HCT116 (cell line): Measurements from ENCODE around the gene TNFRSF9. TPM values are rescaled to one million over a fixed set of nuclear protein-coding genes. Genes with fewer than 3 reads are reported as not detected.

ENCODE experiments used
- ATAC-seq: fragments of 200-7000 bp; cut with Tn5 transposase; 2 replicates; pipeline ENCODE4 v1.9.1; 2020; ENCODE audit warnings: mild to moderate bottlenecking, moderate library complexity
- BruUV-seq: library from RNA; stranded (reverse); fragments of 400-500 nt; replicated peaks from 2 replicates; lab custom pipeline; 2021; lab: Mats Ljungman, UMichigan
- CTCF ChIA-PET: fragments of 300-600 bp; sonication (Branson Sonifier 250); formaldehyde crosslinking; loops from one replicate; lab custom pipeline; 2021; ENCODE audit warnings: antibody characterized with exemption; lab: Charles Lee
- POLR2A ChIA-PET: fragments of 300-600, 350-600 bp; sonication (Branson Sonifier 250); formaldehyde crosslinking; loops from one replicate; lab custom pipeline; 2021; ENCODE audit warnings: antibody characterized with exemption; lab: Charles Lee
- RAD21 ChIA-PET, 2 experiments: fragments of 300-600 bp; sonication (Branson Sonifier 250); formaldehyde crosslinking; loops; one replicate each; lab custom pipeline; 2023; ENCODE audit warnings: low total read pairs in 2 of 2; ENCODE audit not compliant: uncharacterized antibody in 2 of 2, unreplicated experiment in 2 of 2, low non-redundant PET in 1 of 2; lab: Charles Lee
- DNase-seq: peaks from one replicate; pipeline ENCODE4 v3.0.0-alpha.2; 2010; ENCODE audit warnings: low read depth, low spot score
- H2AFZ ChIP-seq: fragments of 200-600 bp; shearing (Covaris generic), sonication (generic); 2 replicates; pipeline ENCODE4 v1.6.1; 2017; ENCODE audit warnings: low read depth, mixed run types, mixed read lengths, antibody characterized with exemption, low read length; ENCODE audit not compliant: poor library complexity, severe bottlenecking
- H3K27ac ChIP-seq: 2 replicates; pipeline ENCODE4 v1.5.1; 2012; ENCODE audit warnings: low read depth, low read length
- H3K27me3 ChIP-seq: fragments of 200-600 bp; sonication (generic); 2 replicates; pipeline ENCODE4 v1.6.1; 2016; ENCODE audit warnings: mixed run types, low read length, mixed read lengths; ENCODE audit not compliant: insufficient read depth
- H3K36me3 ChIP-seq, 2 experiments: fragments of 200-500 bp in 1 of 2; fragments of 200-600 bp in 1 of 2; sonication (Bioruptor generic) in 1 of 2; sonication (generic) in 1 of 2; 2 replicates each; pipeline versions ENCODE4 v1.5.1 to v1.6.1; 2014 to 2016; ENCODE audit warnings: low read length in 2 of 2, inconsistent platforms in 1 of 2, mixed read lengths in 1 of 2, mixed run types in 1 of 2; ENCODE audit not compliant: insufficient read depth in 2 of 2, control insufficient read depth in 1 of 2
- H3K4me1 ChIP-seq, 2 experiments: fragments of 200-600 bp in 1 of 2; sonication (generic) in 1 of 2; 2 replicates each; pipeline versions ENCODE4 v1.5.1 to v1.6.1; 2012 to 2017; ENCODE audit warnings: low read length in 2 of 2, inconsistent platforms in 1 of 2, mild to moderate bottlenecking in 1 of 2, mixed read lengths in 1 of 2, mixed run types in 1 of 2, moderate library complexity in 1 of 2; ENCODE audit not compliant: insufficient read depth in 2 of 2, control insufficient read depth in 1 of 2
- H3K4me2 ChIP-seq: fragments of 200-600 bp; sonication (generic); 2 replicates; pipeline ENCODE4 v1.6.1; 2017; ENCODE audit warnings: mixed run types, low read length, mixed read lengths
- H3K4me3 ChIP-seq, 2 experiments: fragments of 200-600 bp in 1 of 2; sonication (generic) in 1 of 2; replicated peaks in 1 of 2; 2 replicates each; pipeline ENCODE4 v1.5.1; 2011 to 2016; ENCODE audit warnings: low read length in 2 of 2, control low read depth in 1 of 2, low read depth in 1 of 2, mild to moderate bottlenecking in 1 of 2, mixed read lengths in 1 of 2, mixed run types in 1 of 2
- H3K79me2 ChIP-seq: fragments of 200-600 bp; sonication (generic); 2 replicates; pipeline ENCODE4 v1.6.1; 2017; ENCODE audit warnings: mild to moderate bottlenecking, mixed run types, low read length, moderate library complexity, mixed read lengths; ENCODE audit not compliant: insufficient read depth
- H3K9ac ChIP-seq: fragments of 200-600 bp; sonication (generic); 2 replicates; pipeline ENCODE4 v1.6.1; 2016; ENCODE audit warnings: low read length, mixed read lengths
- H3K9me2 ChIP-seq: fragments of 200-600 bp; sonication (generic), shearing (Covaris generic); 2 replicates; pipeline ENCODE4 v1.6.1; 2017; ENCODE audit warnings: mixed run types, mild to moderate bottlenecking, moderate library complexity; ENCODE audit not compliant: insufficient read depth
- H3K9me3 ChIP-seq, 2 experiments: fragments of 200-500 bp in 1 of 2; fragments of 200-600 bp in 1 of 2; sonication (Bioruptor generic) in 1 of 2; sonication (generic) in 1 of 2; 2 replicates each; pipeline ENCODE4 v1.6.1; 2014 to 2017; ENCODE audit warnings: low read length in 2 of 2, mixed read lengths in 2 of 2, inconsistent platforms in 1 of 2, low read depth in 1 of 2, mild to moderate bottlenecking in 1 of 2, mixed run types in 1 of 2, moderate library complexity in 1 of 2; ENCODE audit not compliant: control insufficient read depth in 1 of 2, insufficient read depth in 1 of 2
- H4K20me1 ChIP-seq: fragments of 200-600 bp; sonication (generic), shearing (Covaris generic); 2 replicates; pipeline ENCODE4 v1.6.1; 2017; ENCODE audit warnings: mixed run types, mild to moderate bottlenecking, moderate library complexity; ENCODE audit not compliant: insufficient read depth
- CEBPB ChIP-seq: IDR thresholded peaks from 2 replicates; pipeline ENCODE4 v1.6.1; 2012; ENCODE audit warnings: low read depth
- EGR1 ChIP-seq: IDR thresholded peaks from 2 replicates; pipeline ENCODE4 v1.6.1; 2012; ENCODE audit warnings: low read depth
- ELF1 ChIP-seq: IDR thresholded peaks from 2 replicates; pipeline ENCODE4 v1.6.1; 2012; ENCODE audit warnings: low read depth, borderline replicate concordance
- EZH2 ChIP-seq: fragments of 200-600 bp; sonication (generic); IDR thresholded peaks from 2 replicates; pipeline ENCODE4 v1.6.1; 2017; ENCODE audit warnings: antibody characterized with exemption, mixed run types
- EZH2phosphoT487 ChIP-seq: fragments of 200-600 bp; IDR thresholded peaks from 2 replicates; pipeline ENCODE4 v1.6.1; 2018; ENCODE audit warnings: antibody characterized with exemption, borderline replicate concordance
- FOSL1 ChIP-seq: IDR thresholded peaks from 2 replicates; pipeline ENCODE4 v1.6.1; 2012; ENCODE audit warnings: low read depth
- JUND ChIP-seq: IDR thresholded peaks from 2 replicates; pipeline ENCODE4 v1.6.1; 2012
- POLR2AphosphoS5 ChIP-seq: IDR thresholded peaks from 2 replicates; pipeline ENCODE4 v1.6.1; 2011; ENCODE audit warnings: mild to moderate bottlenecking, low read depth, low read length, moderate library complexity
- RAD21 ChIP-seq: IDR thresholded peaks from 2 replicates; pipeline ENCODE4 v1.6.1; 2012; ENCODE audit warnings: low read depth, mild to moderate bottlenecking
- SIN3A ChIP-seq: IDR thresholded peaks from 2 replicates; pipeline ENCODE4 v1.6.1; 2012; ENCODE audit warnings: low read depth
- SRF ChIP-seq: IDR thresholded peaks from 2 replicates; pipeline ENCODE4 v1.6.1; 2012; ENCODE audit warnings: low read depth
- TCF7L2 ChIP-seq: IDR thresholded peaks from 2 replicates; pipeline ENCODE4 v1.7.0; 2011; ENCODE audit warnings: borderline replicate concordance, inconsistent platforms; ENCODE audit not compliant: insufficient read depth, insufficient read length; ENCODE audit errors: extremely low read depth
- YY1 ChIP-seq: IDR thresholded peaks from 2 replicates; pipeline ENCODE4 v1.6.1; 2011; ENCODE audit warnings: low read length, low read depth, moderate library complexity, mild to moderate bottlenecking; ENCODE audit not compliant: insufficient replicate concordance; ENCODE audit errors: extremely low read depth
- ZFX ChIP-seq: fragments of 450-650 bp; IDR thresholded peaks from 2 replicates; pipeline ENCODE4 v1.6.1; 2017
- ZNF274 ChIP-seq: fragments of 200-500 bp; sonication (Bioruptor generic); IDR thresholded peaks from 2 replicates; pipeline ENCODE4 v1.6.1; 2014; ENCODE audit warnings: mild to moderate bottlenecking, low read depth, low read length, inconsistent platforms
- intact Hi-C: fragments of 100-400 bp; cut with micrococcal nuclease; formaldehyde crosslinking; loops from 2 replicates; pipeline ENCODE4 v1.10.0; 2022
- total RNA-seq: library from RNA; stranded (reverse); gene quantifications from one replicate; pipeline ENCODE4 v1.2.1, GENCODE V29; 2021; ENCODE audit not compliant: unreplicated experiment
- TF ChIP-seq, protein P1 (sequence below): IDR thresholded peaks from 2 replicates; pipeline ENCODE4 v1.6.1; 2012; ENCODE audit warnings: low read depth
- TF ChIP-seq, protein P2 (sequence below): IDR thresholded peaks from 2 replicates; pipeline ENCODE4 v1.6.1; 2011; ENCODE audit warnings: mild to moderate bottlenecking, low read length, moderate library complexity; ENCODE audit not compliant: insufficient replicate concordance; ENCODE audit errors: extremely low read depth
- TF ChIP-seq, protein P3 (sequence below), 3 experiments: fragments of 200-600 bp in 1 of 3; sonication (generic) in 1 of 3; IDR thresholded peaks in 2 of 3; conservative IDR thresholded peaks in 1 of 3; 2 replicates each; pipeline ENCODE4 v1.5.1; 2012 to 2017; ENCODE audit warnings: low read depth in 2 of 3, low read length in 2 of 3, antibody characterized with exemption in 1 of 3, borderline replicate concordance in 1 of 3, control low read depth in 1 of 3, mild to moderate bottlenecking in 1 of 3, mixed read lengths in 1 of 3, mixed run types in 1 of 3, moderate library complexity in 1 of 3; ENCODE audit not compliant: insufficient read depth in 1 of 3
- TF ChIP-seq, protein P4 (sequence below): IDR thresholded peaks from 2 replicates; pipeline ENCODE4 v1.6.1; 2012

Gene TNFRSF9
- total RNA-seq, 1 experiment from 2014 or later, result 0.20 TPM

DNA sequence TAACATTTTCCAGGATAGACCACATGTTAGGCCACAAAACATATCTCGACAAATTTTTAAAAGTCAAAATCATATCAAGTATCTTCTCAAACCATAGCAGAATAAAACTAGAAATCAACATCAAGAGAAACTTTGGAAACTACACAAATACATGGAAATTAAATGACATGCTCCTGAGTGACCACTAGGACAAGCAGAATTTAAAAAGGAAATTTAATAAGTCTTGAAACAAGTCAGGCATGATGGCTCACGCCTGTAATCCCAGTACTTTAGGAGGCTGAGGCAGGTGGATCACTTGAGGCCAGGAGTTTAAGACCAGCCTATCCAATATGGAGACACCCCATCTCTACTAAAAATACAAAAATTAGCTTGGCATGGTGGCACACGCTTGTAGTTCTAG lies 61.4 kb downstream of the TNFRSF9 start:
- ChIA-PET CTCF (no interaction called here), POLR2A (no interaction called here), RAD21 (no interaction called here)
- Histone ChIP-seq H3K4me2 (no peak overlapping the region), H3K79me2 (no peaks in the 10 kb centered on the region), H3K4me1 (no peaks in the 10 kb centered on the region), H3K9me3 (no peaks in the 10 kb centered on the region), H3K9ac (no peak overlapping the region), H3K27ac (no peak overlapping the region), H3K9me2 (no peaks in the 10 kb centered on the region), H3K4me3 (no peak overlapping the region), H2AFZ (no peak overlapping the region), H3K36me3 (no peaks in the 10 kb centered on the region), H4K20me1 (no peaks in the 10 kb centered on the region), H3K27me3 (no peaks in the 10 kb centered on the region)
- intact Hi-C loops, result no loop called here
- no TSS peak for BruUV-seq
- no peak for TF ChIP-seq JUND
- no peak for TF ChIP-seq EZH2
- no peak for TF ChIP-seq POLR2AphosphoS5
- TF ChIP-seq, protein P1, sequence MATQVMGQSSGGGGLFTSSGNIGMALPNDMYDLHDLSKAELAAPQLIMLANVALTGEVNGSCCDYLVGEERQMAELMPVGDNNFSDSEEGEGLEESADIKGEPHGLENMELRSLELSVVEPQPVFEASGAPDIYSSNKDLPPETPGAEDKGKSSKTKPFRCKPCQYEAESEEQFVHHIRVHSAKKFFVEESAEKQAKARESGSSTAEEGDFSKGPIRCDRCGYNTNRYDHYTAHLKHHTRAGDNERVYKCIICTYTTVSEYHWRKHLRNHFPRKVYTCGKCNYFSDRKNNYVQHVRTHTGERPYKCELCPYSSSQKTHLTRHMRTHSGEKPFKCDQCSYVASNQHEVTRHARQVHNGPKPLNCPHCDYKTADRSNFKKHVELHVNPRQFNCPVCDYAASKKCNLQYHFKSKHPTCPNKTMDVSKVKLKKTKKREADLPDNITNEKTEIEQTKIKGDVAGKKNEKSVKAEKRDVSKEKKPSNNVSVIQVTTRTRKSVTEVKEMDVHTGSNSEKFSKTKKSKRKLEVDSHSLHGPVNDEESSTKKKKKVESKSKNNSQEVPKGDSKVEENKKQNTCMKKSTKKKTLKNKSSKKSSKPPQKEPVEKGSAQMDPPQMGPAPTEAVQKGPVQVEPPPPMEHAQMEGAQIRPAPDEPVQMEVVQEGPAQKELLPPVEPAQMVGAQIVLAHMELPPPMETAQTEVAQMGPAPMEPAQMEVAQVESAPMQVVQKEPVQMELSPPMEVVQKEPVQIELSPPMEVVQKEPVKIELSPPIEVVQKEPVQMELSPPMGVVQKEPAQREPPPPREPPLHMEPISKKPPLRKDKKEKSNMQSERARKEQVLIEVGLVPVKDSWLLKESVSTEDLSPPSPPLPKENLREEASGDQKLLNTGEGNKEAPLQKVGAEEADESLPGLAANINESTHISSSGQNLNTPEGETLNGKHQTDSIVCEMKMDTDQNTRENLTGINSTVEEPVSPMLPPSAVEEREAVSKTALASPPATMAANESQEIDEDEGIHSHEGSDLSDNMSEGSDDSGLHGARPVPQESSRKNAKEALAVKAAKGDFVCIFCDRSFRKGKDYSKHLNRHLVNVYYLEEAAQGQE, result no peak
- TF ChIP-seq FOSL1, result no peak
- TF ChIP-seq EGR1, result no peak
- TF ChIP-seq ELF1, result no peak
- no peak for TF ChIP-seq TCF7L2
- no peak for TF ChIP-seq CEBPB
- TF ChIP-seq RAD21, result no peak
- no peak for TF ChIP-seq YY1
- TF ChIP-seq, protein P2, sequence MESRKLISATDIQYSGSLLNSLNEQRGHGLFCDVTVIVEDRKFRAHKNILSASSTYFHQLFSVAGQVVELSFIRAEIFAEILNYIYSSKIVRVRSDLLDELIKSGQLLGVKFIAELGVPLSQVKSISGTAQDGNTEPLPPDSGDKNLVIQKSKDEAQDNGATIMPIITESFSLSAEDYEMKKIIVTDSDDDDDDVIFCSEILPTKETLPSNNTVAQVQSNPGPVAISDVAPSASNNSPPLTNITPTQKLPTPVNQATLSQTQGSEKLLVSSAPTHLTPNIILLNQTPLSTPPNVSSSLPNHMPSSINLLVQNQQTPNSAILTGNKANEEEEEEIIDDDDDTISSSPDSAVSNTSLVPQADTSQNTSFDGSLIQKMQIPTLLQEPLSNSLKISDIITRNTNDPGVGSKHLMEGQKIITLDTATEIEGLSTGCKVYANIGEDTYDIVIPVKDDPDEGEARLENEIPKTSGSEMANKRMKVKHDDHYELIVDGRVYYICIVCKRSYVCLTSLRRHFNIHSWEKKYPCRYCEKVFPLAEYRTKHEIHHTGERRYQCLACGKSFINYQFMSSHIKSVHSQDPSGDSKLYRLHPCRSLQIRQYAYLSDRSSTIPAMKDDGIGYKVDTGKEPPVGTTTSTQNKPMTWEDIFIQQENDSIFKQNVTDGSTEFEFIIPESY, result no peak
- TF ChIP-seq, protein P3, sequence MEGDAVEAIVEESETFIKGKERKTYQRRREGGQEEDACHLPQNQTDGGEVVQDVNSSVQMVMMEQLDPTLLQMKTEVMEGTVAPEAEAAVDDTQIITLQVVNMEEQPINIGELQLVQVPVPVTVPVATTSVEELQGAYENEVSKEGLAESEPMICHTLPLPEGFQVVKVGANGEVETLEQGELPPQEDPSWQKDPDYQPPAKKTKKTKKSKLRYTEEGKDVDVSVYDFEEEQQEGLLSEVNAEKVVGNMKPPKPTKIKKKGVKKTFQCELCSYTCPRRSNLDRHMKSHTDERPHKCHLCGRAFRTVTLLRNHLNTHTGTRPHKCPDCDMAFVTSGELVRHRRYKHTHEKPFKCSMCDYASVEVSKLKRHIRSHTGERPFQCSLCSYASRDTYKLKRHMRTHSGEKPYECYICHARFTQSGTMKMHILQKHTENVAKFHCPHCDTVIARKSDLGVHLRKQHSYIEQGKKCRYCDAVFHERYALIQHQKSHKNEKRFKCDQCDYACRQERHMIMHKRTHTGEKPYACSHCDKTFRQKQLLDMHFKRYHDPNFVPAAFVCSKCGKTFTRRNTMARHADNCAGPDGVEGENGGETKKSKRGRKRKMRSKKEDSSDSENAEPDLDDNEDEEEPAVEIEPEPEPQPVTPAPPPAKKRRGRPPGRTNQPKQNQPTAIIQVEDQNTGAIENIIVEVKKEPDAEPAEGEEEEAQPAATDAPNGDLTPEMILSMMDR (IDR thresholded peaks at IDR 0.05 in 2 of 3, conservative IDR thresholded peaks at IDR 0.05 in 1 of 3; ENCODE audit: borderline replicate concordance in 1 of 3, insufficient read depth in 1 of 3, low read depth in 2 of 3, low read length in 2 of 3), result no peak
- TF ChIP-seq, protein P4, sequence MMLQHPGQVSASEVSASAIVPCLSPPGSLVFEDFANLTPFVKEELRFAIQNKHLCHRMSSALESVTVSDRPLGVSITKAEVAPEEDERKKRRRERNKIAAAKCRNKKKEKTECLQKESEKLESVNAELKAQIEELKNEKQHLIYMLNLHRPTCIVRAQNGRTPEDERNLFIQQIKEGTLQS, result no peak
- TF ChIP-seq ZNF274, result no peak
- no peak for TF ChIP-seq ZFX
- no peak for TF ChIP-seq SIN3A
- TF ChIP-seq SRF, result no peak
- TF ChIP-seq EZH2phosphoT487, result no peak
- no peak for ATAC-seq
- DNase-seq, result no peak
